ENCODE measurements around the gene EIF1AD. TPM values are rescaled to one million over a fixed set of nuclear protein-coding genes. Genes with fewer than 3 reads are reported as not detected.
A peak's percentile ranks its signal among the peaks of the same experiment; 100 is the strongest.

EIF1AD gene
- total and polyA plus RNA-seq, 9 of the 15 experiments (the other 6 are each of a cell fraction or from before 2014, with no cell fraction given), result 50.1 to 98.8 (median 58.7) TPM

DNA sequence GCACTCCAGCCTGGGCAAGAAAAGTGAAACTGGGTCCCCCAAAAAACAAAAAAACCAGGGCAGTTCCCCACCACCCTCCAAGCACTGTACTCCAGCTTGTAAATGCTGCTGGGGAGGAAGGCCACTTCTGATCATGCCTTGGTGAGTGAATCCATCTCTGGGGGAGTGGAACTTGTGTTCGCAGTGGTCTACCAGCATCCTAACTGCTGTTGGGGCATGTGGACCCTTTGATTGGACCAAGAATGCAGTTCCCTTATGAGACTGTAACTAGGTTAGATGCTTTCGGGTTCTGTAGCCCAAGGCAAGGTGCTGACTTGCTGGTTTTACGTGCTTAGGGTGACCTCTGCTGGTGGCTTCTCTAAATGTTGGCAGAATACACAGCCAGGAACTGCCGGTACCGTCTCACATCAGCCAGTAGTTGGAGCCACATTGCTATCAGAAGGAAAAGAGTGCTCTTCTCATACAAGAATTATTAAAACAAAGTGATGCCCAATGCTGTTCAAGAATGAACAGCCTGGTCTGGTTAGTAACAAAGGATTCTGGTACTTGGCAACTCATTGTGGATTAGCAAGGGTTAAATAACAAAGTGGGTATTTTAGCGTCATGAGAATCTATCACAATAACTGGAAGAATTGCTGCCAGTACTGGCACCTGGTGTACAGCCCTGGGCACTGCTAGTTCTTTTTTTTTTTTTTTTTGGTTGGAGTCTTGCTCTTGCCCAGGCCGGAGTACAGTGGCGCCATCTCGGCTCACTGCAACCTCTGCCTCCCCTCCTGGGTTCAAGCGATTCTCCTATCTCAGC is 13.0 kb downstream of the EIF1AD start (continued):
- TF ChIP-seq, protein P1, sequence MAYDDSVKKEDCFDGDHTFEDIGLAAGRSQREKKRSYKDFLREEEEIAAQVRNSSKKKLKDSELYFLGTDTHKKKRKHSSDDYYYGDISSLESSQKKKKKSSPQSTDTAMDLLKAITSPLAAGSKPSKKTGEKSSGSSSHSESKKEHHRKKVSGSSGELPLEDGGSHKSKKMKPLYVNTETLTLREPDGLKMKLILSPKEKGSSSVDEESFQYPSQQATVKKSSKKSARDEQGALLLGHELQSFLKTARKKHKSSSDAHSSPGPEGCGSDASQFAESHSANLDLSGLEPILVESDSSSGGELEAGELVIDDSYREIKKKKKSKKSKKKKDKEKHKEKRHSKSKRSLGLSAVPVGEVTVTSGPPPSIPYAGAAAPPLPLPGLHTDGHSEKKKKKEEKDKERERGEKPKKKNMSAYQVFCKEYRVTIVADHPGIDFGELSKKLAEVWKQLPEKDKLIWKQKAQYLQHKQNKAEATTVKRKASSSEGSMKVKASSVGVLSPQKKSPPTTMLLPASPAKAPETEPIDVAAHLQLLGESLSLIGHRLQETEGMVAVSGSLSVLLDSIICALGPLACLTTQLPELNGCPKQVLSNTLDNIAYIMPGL (CRISPR knock-in tag; IDR thresholded peaks at IDR 0.05), result no peak
- TF ChIP-seq NCOA1 (IDR thresholded peaks at IDR 0.05; ENCODE audit: low read depth), result no peak
- TF ChIP-seq, protein P2, sequence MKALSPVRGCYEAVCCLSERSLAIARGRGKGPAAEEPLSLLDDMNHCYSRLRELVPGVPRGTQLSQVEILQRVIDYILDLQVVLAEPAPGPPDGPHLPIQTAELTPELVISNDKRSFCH (CRISPR knock-in tag; IDR thresholded peaks at IDR 0.05), result no peak
- TF ChIP-seq, protein P2 (tag; IDR thresholded peaks at IDR 0.05), result no peak
- no peak for TF ChIP-seq IFI16 (CRISPR knock-in tag; IDR thresholded peaks at IDR 0.05)
- TF ChIP-seq, protein P3, sequence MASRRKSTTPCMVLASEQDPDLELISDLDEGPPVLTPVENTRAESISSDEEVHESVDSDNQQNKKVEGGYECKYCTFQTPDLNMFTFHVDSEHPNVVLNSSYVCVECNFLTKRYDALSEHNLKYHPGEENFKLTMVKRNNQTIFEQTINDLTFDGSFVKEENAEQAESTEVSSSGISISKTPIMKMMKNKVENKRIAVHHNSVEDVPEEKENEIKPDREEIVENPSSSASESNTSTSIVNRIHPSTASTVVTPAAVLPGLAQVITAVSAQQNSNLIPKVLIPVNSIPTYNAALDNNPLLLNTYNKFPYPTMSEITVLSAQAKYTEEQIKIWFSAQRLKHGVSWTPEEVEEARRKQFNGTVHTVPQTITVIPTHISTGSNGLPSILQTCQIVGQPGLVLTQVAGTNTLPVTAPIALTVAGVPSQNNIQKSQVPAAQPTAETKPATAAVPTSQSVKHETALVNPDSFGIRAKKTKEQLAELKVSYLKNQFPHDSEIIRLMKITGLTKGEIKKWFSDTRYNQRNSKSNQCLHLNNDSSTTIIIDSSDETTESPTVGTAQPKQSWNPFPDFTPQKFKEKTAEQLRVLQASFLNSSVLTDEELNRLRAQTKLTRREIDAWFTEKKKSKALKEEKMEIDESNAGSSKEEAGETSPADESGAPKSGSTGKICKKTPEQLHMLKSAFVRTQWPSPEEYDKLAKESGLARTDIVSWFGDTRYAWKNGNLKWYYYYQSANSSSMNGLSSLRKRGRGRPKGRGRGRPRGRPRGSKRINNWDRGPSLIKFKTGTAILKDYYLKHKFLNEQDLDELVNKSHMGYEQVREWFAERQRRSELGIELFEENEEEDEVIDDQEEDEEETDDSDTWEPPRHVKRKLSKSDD (conservative IDR thresholded peaks at IDR 0.05; ENCODE audit: low read length), result no peak
- TF ChIP-seq, protein P4, sequence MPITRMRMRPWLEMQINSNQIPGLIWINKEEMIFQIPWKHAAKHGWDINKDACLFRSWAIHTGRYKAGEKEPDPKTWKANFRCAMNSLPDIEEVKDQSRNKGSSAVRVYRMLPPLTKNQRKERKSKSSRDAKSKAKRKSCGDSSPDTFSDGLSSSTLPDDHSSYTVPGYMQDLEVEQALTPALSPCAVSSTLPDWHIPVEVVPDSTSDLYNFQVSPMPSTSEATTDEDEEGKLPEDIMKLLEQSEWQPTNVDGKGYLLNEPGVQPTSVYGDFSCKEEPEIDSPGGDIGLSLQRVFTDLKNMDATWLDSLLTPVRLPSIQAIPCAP (CRISPR knock-in tag; IDR thresholded peaks at IDR 0.05; ENCODE audit: borderline replicate concordance), result no peak
- peak; percentile 68; the same call in 1 of the 2 replicates for TF ChIP-seq ZNF384 (IDR thresholded peaks at IDR 0.05; ENCODE audit: low read depth, low read length)
- TF ChIP-seq FOXA1 (IDR thresholded peaks at IDR 0.05; ENCODE audit: borderline replicate concordance), result no peak
- TF ChIP-seq, protein P5, sequence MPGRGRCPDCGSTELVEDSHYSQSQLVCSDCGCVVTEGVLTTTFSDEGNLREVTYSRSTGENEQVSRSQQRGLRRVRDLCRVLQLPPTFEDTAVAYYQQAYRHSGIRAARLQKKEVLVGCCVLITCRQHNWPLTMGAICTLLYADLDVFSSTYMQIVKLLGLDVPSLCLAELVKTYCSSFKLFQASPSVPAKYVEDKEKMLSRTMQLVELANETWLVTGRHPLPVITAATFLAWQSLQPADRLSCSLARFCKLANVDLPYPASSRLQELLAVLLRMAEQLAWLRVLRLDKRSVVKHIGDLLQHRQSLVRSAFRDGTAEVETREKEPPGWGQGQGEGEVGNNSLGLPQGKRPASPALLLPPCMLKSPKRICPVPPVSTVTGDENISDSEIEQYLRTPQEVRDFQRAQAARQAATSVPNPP (IDR thresholded peaks at IDR 0.05; ENCODE audit: borderline replicate concordance, insufficient read depth, insufficient read length), result no peak
- TF ChIP-seq KAT2B (IDR thresholded peaks at IDR 0.05; ENCODE audit: low read depth, low read length), result no peak
- TF ChIP-seq CBFA2T3 (IDR thresholded peaks at IDR 0.05), result no peak
- TF ChIP-seq SRSF3 (IDR thresholded peaks at IDR 0.05; ENCODE audit: insufficient read depth, low read length), result no peak
- no peak for TF ChIP-seq ZNF780A (CRISPR knock-in tag; IDR thresholded peaks at IDR 0.05)
- no peak for TF ChIP-seq ZNF57 (CRISPR knock-in tag; IDR thresholded peaks at IDR 0.05)
- no peak for TF ChIP-seq DACH1 (IDR thresholded peaks at IDR 0.05; ENCODE audit: partially characterized antibody)
- no peak for TF ChIP-seq SIN3B (IDR thresholded peaks at IDR 0.05; ENCODE audit: low read depth)
- peak; percentile 25 for TF ChIP-seq MAFF (IDR thresholded peaks at IDR 0.05; ENCODE audit: low read length)
- peak; percentile 76 for TF ChIP-seq MAFG (tag; conservative IDR thresholded peaks at IDR 0.05)
- no peak for TF ChIP-seq KDM5B (IDR thresholded peaks at IDR 0.05; ENCODE audit: insufficient replicate concordance, low read depth, low read length)
- no peak for TF ChIP-seq TAF7 (tag; IDR thresholded peaks at IDR 0.05)
- TF ChIP-seq LEF1 (IDR thresholded peaks at IDR 0.05), result no peak
- no peak for TF ChIP-seq ZNF134 (CRISPR knock-in tag; conservative IDR thresholded peaks at IDR 0.05)

Measured in K562 (cell line).